Measurements from ENCODE around the gene TOLLIP.

Gene TOLLIP

GRCh38 chr11:1240771-1241170 lies 68.7 kb downstream of the TOLLIP start:
- ChIA-PET POLR2A (no interaction called here), CTCF (no interaction called here)
- TF ChIP-seq ARNT (IDR thresholded peaks at IDR 0.05) (no peak), PKNOX1 (IDR thresholded peaks at IDR 0.05) (no peak)
- no peak for DNase-seq (ENCODE audit: extremely low spot score)

- ChIA-PET POLR2A (no interaction called here), CTCF (no interaction called here)
- no peak for DNase-seq (ENCODE audit: extremely low spot score)
Observed at GRCh38 chr11:1239596-1240205, 69.7 kb downstream of the TOLLIP start.

GRCh38 chr11:1238767-1239595 lies 70.5 kb downstream of the TOLLIP start:
- TF ChIP-seq SP1 (IDR thresholded peaks at IDR 0.05) (no peak), HDGF (IDR thresholded peaks at IDR 0.05; ENCODE audit: borderline replicate concordance) (no peak), FOXK2 (IDR thresholded peaks at IDR 0.05) (no peak), FOXM1 (IDR thresholded peaks at IDR 0.05; ENCODE audit: borderline replicate concordance) (no peak), ELF4 (IDR thresholded peaks at IDR 0.05) (no peak), L3MBTL2 (conservative IDR thresholded peaks at IDR 0.05) (no peak), SUZ12 (IDR thresholded peaks at IDR 0.05) (no peak), CTBP1 (IDR thresholded peaks at IDR 0.05; ENCODE audit: borderline replicate concordance) (no peak), TARDBP (IDR thresholded peaks at IDR 0.05) (no peak), NFRKB (IDR thresholded peaks at IDR 0.05) (no peak), PKNOX1 (IDR thresholded peaks at IDR 0.05) (no peak), LEF1 (IDR thresholded peaks at IDR 0.05; ENCODE audit: borderline replicate concordance) (no peak), ARNT (IDR thresholded peaks at IDR 0.05) (no peak), FOXA1 (IDR thresholded peaks at IDR 0.05) (no peak), ZNF384 (IDR thresholded peaks at IDR 0.05) (no peak), BHLHE40 (IDR thresholded peaks at IDR 0.05; ENCODE audit: borderline replicate concordance) (no peak)
- DNase-seq (ENCODE audit: extremely low spot score): peak; percentile 36
- CTCF ChIA-PET: no interaction called here
- POLR2A ChIA-PET: no interaction called here

More at GRCh38 chr11:1239596-1240205, 69.7 kb downstream of the TOLLIP start:
- TF ChIP-seq L3MBTL2 (conservative IDR thresholded peaks at IDR 0.05) (no peak), LEF1 (IDR thresholded peaks at IDR 0.05; ENCODE audit: borderline replicate concordance) (no peak), ARNT (IDR thresholded peaks at IDR 0.05) (no peak), TARDBP (IDR thresholded peaks at IDR 0.05) (no peak), SP1 (IDR thresholded peaks at IDR 0.05) (no peak), FOXA1 (IDR thresholded peaks at IDR 0.05) (no peak), BHLHE40 (IDR thresholded peaks at IDR 0.05; ENCODE audit: borderline replicate concordance) (no peak), SUZ12 (IDR thresholded peaks at IDR 0.05) (no peak), HDGF (IDR thresholded peaks at IDR 0.05; ENCODE audit: borderline replicate concordance) (no peak), FOXK2 (IDR thresholded peaks at IDR 0.05) (no peak), FOXM1 (IDR thresholded peaks at IDR 0.05; ENCODE audit: borderline replicate concordance) (no peak), PKNOX1 (IDR thresholded peaks at IDR 0.05) (no peak), ZNF384 (IDR thresholded peaks at IDR 0.05) (no peak), CTBP1 (IDR thresholded peaks at IDR 0.05; ENCODE audit: borderline replicate concordance) (no peak), NFRKB (IDR thresholded peaks at IDR 0.05) (no peak), ELF4 (IDR thresholded peaks at IDR 0.05) (no peak)

- TF ChIP-seq BHLHE40 (IDR thresholded peaks at IDR 0.05; ENCODE audit: borderline replicate concordance) (no peak), L3MBTL2 (conservative IDR thresholded peaks at IDR 0.05) (no peak), FOXK2 (IDR thresholded peaks at IDR 0.05) (no peak), ZNF384 (IDR thresholded peaks at IDR 0.05) (no peak), ELF4 (IDR thresholded peaks at IDR 0.05) (no peak), NFRKB (IDR thresholded peaks at IDR 0.05) (no peak), HDGF (IDR thresholded peaks at IDR 0.05; ENCODE audit: borderline replicate concordance) (no peak), ARNT (IDR thresholded peaks at IDR 0.05) (no peak), SUZ12 (IDR thresholded peaks at IDR 0.05) (no peak), SP1 (IDR thresholded peaks at IDR 0.05) (no peak), LEF1 (IDR thresholded peaks at IDR 0.05; ENCODE audit: borderline replicate concordance) (no peak), FOXA1 (IDR thresholded peaks at IDR 0.05) (no peak), PKNOX1 (IDR thresholded peaks at IDR 0.05) (no peak), CTBP1 (IDR thresholded peaks at IDR 0.05; ENCODE audit: borderline replicate concordance) (no peak), FOXM1 (IDR thresholded peaks at IDR 0.05; ENCODE audit: borderline replicate concordance) (no peak), TARDBP (IDR thresholded peaks at IDR 0.05) (no peak)
- ChIA-PET POLR2A (no interaction called here), CTCF (no interaction called here)
- DNase-seq (ENCODE audit: extremely low spot score): no peak
Observed at GRCh38 chr11:1237851-1238250, 71.6 kb downstream of the TOLLIP start.

GRCh38 chr11:1237128-1237580 lies 72.3 kb downstream of the TOLLIP start:
- POLR2A ChIA-PET: no interaction called here
- no peak for DNase-seq (ENCODE audit: extremely low spot score)
- CTCF ChIA-PET: no interaction called here
- TF ChIP-seq ZNF384 (IDR thresholded peaks at IDR 0.05): no peak
- no peak for TF ChIP-seq TARDBP (IDR thresholded peaks at IDR 0.05)
- no peak for TF ChIP-seq SP1 (IDR thresholded peaks at IDR 0.05)
- no peak for TF ChIP-seq CTBP1 (IDR thresholded peaks at IDR 0.05; ENCODE audit: borderline replicate concordance)
- no peak for TF ChIP-seq FOXM1 (IDR thresholded peaks at IDR 0.05; ENCODE audit: borderline replicate concordance)
- TF ChIP-seq FOXK2 (IDR thresholded peaks at IDR 0.05): no peak
- no peak for TF ChIP-seq ARNT (IDR thresholded peaks at IDR 0.05)
- TF ChIP-seq PKNOX1 (IDR thresholded peaks at IDR 0.05): no peak
- TF ChIP-seq LEF1 (IDR thresholded peaks at IDR 0.05; ENCODE audit: borderline replicate concordance): no peak
- TF ChIP-seq BHLHE40 (IDR thresholded peaks at IDR 0.05; ENCODE audit: borderline replicate concordance): no peak
